Right atrium auricular region (tissue), 2 donors: Measurements from ENCODE around the gene PNO1. TPM values are rescaled to one million over a fixed set of nuclear protein-coding genes. Genes with fewer than 3 reads are reported as not detected.
"Not testable (repeated sequence)": the region's sequence is repeated elsewhere in the genome, so short reads cannot be mapped to it uniquely, and the experiment has no call there.

Experiments used
- DNase-seq: peaks from one replicate; pipeline ENCODE4 v3.0.0-alpha.2; 2019; ENCODE audit warnings: low spot score
- H3K27ac ChIP-seq, 2 donors: fragments of 200-600 bp; sonication (generic); 1 replicate in 1 of 2; 2 replicates in 1 of 2; pipeline ENCODE4 v1.5.1; 2016 to 2019
- H3K27me3 ChIP-seq, 2 donors: fragments of 200-600 bp; sonication (generic); one replicate each; pipeline versions ENCODE4 v1.5.1 to v1.6.0; 2017 to 2019
- H3K36me3 ChIP-seq: fragments of 200-600 bp; sonication (generic); one replicate; pipeline ENCODE4 v1.5.1; 2016
- H3K4me1 ChIP-seq, 2 donors: fragments of 200-600 bp; sonication (generic); one replicate each; pipeline versions ENCODE4 v1.5.1 to v1.6.0; 2017 to 2019
- H3K4me3 ChIP-seq, 2 donors: fragments of 200-600 bp; sonication (generic); 1 replicate in 1 of 2; 2 replicates in 1 of 2; pipeline ENCODE4 v1.5.1; 2017 to 2019; ENCODE audit warnings: mild to moderate bottlenecking in 1 of 2, moderate library complexity in 1 of 2
- H3K9me3 ChIP-seq, 2 donors: fragments of 200-600 bp; sonication (generic); one replicate each; pipeline ENCODE4 v1.5.1; 2019
- total RNA-seq, 2 donors: library from RNA; depleted of rRNA; stranded (reverse); fragments of >200 nt; gene quantifications; one replicate each; pipeline ENCODE4 v1.1.0, GENCODE V29; 2016
- TF ChIP-seq, protein P1 (sequence below), 2 donors: fragments of 200-600 bp; sonication (generic); IDR thresholded peaks; one replicate each; pipeline ENCODE4 v1.5.1; 2019; ENCODE audit warnings: antibody characterized with exemption in 2 of 2

PNO1 gene
- total RNA-seq, 2 donors from 2014 or later, result 8.7 to 12.0 TPM

DNA sequence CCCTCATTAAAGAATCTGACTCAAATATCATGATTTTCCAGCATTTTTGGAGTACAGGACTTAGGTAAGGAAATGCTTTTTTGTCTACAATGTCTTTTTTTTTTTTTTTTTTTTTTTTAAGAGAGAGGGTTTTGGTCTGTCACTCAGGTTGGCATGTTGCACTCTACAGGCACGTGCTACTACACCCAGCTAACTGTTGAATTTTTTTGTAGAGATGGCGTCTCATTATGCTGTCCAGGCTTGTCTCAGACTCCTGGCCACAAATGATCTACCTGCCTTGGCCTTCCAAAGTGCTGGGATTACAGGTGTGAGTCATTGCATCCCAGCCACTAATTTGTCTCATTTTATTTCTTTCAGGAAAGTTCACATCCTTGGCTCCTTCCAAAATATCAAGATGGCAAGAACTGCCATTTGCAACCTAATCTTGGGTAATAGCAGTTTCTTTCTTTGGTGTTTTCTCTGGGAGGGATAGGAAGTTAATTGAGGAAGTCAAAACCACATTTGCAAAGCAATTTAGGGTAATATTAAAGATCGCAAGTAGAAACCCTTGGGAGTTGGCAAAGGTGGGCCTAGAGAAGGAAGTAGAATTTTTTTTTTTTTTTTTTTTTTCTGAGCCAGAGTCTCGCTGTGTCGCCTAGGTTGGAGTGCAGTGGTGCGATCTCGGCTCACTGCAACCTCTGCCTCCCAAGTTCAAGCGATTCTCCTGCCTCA, 15.5 kb downstream of the PNO1 start:
- DNase-seq, result no peak
- peaks cover 24% of the 10 kb centered on the region for H3K36me3 ChIP-seq
- no peak overlapping the region for H3K27ac ChIP-seq
- no peak overlapping the region for H3K4me3 ChIP-seq
- TF ChIP-seq, protein P1, sequence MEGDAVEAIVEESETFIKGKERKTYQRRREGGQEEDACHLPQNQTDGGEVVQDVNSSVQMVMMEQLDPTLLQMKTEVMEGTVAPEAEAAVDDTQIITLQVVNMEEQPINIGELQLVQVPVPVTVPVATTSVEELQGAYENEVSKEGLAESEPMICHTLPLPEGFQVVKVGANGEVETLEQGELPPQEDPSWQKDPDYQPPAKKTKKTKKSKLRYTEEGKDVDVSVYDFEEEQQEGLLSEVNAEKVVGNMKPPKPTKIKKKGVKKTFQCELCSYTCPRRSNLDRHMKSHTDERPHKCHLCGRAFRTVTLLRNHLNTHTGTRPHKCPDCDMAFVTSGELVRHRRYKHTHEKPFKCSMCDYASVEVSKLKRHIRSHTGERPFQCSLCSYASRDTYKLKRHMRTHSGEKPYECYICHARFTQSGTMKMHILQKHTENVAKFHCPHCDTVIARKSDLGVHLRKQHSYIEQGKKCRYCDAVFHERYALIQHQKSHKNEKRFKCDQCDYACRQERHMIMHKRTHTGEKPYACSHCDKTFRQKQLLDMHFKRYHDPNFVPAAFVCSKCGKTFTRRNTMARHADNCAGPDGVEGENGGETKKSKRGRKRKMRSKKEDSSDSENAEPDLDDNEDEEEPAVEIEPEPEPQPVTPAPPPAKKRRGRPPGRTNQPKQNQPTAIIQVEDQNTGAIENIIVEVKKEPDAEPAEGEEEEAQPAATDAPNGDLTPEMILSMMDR (IDR thresholded peaks at IDR 0.05), result no peak
- H3K4me1 ChIP-seq, result no peaks in the 10 kb centered on the region
- no peaks in the 10 kb centered on the region for H3K9me3 ChIP-seq
- no peaks in the 10 kb centered on the region for H3K27me3 ChIP-seq

DNA sequence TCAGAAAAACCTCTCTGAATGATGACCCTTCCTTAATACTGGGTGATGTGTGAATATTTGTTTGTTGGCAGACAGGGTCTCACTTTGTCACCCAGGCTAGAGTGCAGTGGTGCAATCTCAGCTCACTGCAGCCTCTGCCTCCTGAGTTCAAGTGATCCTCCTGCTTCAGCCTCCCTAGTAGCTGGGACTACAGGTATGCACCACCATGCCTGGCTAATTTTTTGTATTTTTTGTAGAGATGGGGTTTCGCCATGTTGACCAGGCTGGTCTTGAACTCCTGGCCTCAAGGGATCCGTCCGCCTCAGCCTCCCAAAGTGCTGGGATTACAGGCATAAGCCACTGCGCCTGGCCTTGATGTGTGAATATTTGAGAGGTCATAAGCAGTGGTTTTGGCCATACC, 17.5 kb downstream of the PNO1 start:
- H3K36me3 ChIP-seq, result peaks cover 24% of the 10 kb centered on the region
- not testable (repeated sequence) for H3K4me1 ChIP-seq, H3K4me3 ChIP-seq, H3K9me3 ChIP-seq, H3K27ac ChIP-seq, H3K27me3 ChIP-seq, DNase-seq

DNA sequence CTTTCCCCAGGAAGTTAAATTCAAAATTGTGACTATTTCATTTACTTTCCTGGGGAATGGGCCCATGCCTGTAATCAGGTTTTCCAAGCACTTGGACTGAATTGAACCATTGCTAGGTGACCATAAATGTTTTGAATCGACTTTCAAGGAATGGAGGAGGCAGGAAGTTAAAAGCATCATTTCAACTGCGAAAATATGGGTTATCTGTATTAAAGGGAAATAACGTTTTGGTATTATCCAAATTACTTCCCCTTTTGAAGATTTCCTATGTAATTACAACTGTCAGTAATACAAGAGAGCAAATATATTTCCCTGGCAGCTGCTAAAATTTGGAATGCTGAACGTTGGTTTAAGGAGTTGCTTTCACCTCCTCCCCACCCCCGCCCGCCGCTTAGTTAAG, 19.0 kb downstream of the PNO1 start:
- H3K4me1 ChIP-seq, result no peaks in the 10 kb centered on the region
- TF ChIP-seq, protein P1 (IDR thresholded peaks at IDR 0.05), result no peak
- no peaks in the 10 kb centered on the region for H3K9me3 ChIP-seq
- no peak overlapping the region for H3K27ac ChIP-seq
- H3K4me3 ChIP-seq, result no peak overlapping the region
- no peaks in the 10 kb centered on the region for H3K27me3 ChIP-seq
- DNase-seq, result no peak
- H3K36me3 ChIP-seq, result peaks cover 24% of the 10 kb centered on the region

DNA sequence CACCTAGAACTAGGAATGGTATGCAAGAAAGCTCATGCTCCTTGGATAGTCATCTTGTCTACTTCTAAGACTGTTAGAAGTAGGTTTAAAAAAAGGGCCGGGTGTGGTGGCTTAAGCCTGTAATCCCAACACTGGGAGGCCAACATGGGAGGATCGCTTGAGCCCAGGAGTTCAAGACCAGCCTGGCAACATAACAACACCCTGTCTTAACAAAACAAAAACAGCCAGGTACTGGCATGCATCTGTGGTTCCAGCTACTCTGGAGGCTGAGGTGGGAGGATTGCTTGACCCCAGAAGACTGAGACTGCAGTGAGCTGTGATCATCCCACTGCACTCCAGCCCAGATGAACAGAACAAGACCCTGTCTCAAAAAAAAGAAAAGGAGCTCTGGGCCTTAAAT, 19.9 kb downstream of the PNO1 start:
- Histone ChIP-seq H3K9me3 (no peaks in the 10 kb centered on the region), H3K4me1 (no peaks in the 10 kb centered on the region), H3K36me3 (peaks cover 27% of the 10 kb centered on the region), H3K4me3 (no peak overlapping the region), H3K27ac (no peak overlapping the region), H3K27me3 (no peaks in the 10 kb centered on the region)
- no peak for DNase-seq
- TF ChIP-seq, protein P1 (IDR thresholded peaks at IDR 0.05), result no peak

DNA sequence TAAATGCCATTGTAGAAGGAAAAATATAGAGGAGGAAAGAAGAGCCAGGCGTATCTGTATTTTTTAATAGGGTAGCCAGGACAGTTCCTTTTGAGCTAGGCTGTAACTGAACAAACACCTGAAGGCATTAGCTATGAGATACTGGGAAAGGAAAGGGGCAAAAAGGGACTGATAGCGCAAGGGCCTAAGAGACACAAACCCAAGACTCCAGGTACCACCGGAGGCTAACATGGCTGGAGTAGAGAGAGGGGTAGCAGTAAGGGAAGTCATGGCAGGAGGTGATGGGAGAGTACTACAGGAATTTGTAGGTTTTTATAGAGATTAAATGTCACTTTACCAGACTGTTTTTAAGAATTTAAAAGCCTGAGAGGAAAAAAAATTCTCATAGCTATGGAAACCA, 20.7 kb downstream of the PNO1 start:
- Histone ChIP-seq H3K4me1 (no peaks in the 10 kb centered on the region), H3K4me3 (no peak overlapping the region), H3K27me3 (no peaks in the 10 kb centered on the region), H3K27ac (no peak overlapping the region), H3K9me3 (no peaks in the 10 kb centered on the region), H3K36me3 (peaks cover 35% of the 10 kb centered on the region)
- TF ChIP-seq, protein P1 (IDR thresholded peaks at IDR 0.05), result no peak
- no peak for DNase-seq

DNA sequence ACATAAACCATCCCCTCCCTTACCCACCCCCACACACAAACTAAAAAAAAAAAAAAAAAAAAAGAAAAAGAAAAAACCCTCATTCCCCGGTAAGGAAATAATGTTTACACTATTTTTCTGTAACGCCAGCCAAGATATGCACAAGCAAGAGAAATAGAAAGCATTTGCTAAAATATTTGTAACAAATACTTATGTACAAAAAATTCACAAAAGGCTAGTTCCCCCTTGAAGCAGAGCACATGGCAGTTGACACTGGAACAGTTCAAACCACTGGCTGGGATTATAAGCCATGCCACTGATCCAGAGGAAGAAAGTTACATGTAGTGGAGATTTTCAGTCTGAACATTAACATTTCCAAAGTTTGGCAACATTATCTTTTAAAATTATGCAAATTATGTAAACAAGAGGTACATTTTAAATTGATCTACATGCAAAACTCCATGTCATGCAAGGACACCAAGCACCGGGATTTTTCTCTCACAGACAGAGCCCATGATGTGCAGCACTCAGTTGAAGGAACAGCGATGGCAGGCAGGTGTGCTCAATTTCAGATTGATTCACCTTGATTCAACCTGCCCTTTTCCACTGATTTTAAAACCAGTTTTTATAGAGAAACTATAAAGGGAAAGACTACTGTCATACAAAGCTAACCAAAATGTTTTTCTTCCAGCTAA, 21.4 kb downstream of the PNO1 start:
- Histone ChIP-seq H3K27ac (no peak overlapping the region), H3K4me1 (no peaks in the 10 kb centered on the region), H3K9me3 (no peaks in the 10 kb centered on the region), H3K4me3 (no peak overlapping the region), H3K36me3 (peaks cover 31% of the 10 kb centered on the region), H3K27me3 (no peaks in the 10 kb centered on the region)
- TF ChIP-seq, protein P1 (IDR thresholded peaks at IDR 0.05), result no peak
- DNase-seq, result no peak
